Right atrium auricular region (tissue), 2 donors: ENCODE data around the gene TRIO. TPM values are rescaled to one million over a fixed set of nuclear protein-coding genes. Genes with fewer than 3 reads are reported as not detected.

Experiments used
- DNase-seq: peaks from one replicate; pipeline ENCODE4 v3.0.0-alpha.2; 2019; ENCODE audit warnings: low spot score
- H3K27ac ChIP-seq, 2 donors: fragments of 200-600 bp; sonication (generic); 1 replicate in 1 of 2; 2 replicates in 1 of 2; pipeline ENCODE4 v1.5.1; 2016 to 2019
- H3K27me3 ChIP-seq, 2 donors: fragments of 200-600 bp; sonication (generic); one replicate each; pipeline versions ENCODE4 v1.5.1 to v1.6.0; 2017 to 2019
- H3K36me3 ChIP-seq: fragments of 200-600 bp; sonication (generic); one replicate; pipeline ENCODE4 v1.5.1; 2016
- H3K4me1 ChIP-seq, 2 donors: fragments of 200-600 bp; sonication (generic); one replicate each; pipeline versions ENCODE4 v1.5.1 to v1.6.0; 2017 to 2019
- H3K4me3 ChIP-seq, 2 donors: fragments of 200-600 bp; sonication (generic); 1 replicate in 1 of 2; 2 replicates in 1 of 2; pipeline ENCODE4 v1.5.1; 2017 to 2019; ENCODE audit warnings: mild to moderate bottlenecking in 1 of 2, moderate library complexity in 1 of 2
- H3K9me3 ChIP-seq, 2 donors: fragments of 200-600 bp; sonication (generic); one replicate each; pipeline ENCODE4 v1.5.1; 2019
- total RNA-seq, 2 donors: library from RNA; depleted of rRNA; stranded (reverse); fragments of >200 nt; gene quantifications; one replicate each; pipeline ENCODE4 v1.1.0, GENCODE V29; 2016
- TF ChIP-seq, protein P1 (sequence below), 2 donors: fragments of 200-600 bp; sonication (generic); IDR thresholded peaks; one replicate each; pipeline ENCODE4 v1.5.1; 2019; ENCODE audit warnings: antibody characterized with exemption in 2 of 2

Gene TRIO
- total RNA-seq, 2 donors from 2014 or later = 51.6 to 67.0 TPM

GRCh38 chr5:14197056-14197455 lies 53.9 kb downstream of the TRIO start:
- H3K4me1 ChIP-seq = peaks cover 0 to 28% of the 10 kb centered on the region in 2 donors
- TF ChIP-seq, protein P1, sequence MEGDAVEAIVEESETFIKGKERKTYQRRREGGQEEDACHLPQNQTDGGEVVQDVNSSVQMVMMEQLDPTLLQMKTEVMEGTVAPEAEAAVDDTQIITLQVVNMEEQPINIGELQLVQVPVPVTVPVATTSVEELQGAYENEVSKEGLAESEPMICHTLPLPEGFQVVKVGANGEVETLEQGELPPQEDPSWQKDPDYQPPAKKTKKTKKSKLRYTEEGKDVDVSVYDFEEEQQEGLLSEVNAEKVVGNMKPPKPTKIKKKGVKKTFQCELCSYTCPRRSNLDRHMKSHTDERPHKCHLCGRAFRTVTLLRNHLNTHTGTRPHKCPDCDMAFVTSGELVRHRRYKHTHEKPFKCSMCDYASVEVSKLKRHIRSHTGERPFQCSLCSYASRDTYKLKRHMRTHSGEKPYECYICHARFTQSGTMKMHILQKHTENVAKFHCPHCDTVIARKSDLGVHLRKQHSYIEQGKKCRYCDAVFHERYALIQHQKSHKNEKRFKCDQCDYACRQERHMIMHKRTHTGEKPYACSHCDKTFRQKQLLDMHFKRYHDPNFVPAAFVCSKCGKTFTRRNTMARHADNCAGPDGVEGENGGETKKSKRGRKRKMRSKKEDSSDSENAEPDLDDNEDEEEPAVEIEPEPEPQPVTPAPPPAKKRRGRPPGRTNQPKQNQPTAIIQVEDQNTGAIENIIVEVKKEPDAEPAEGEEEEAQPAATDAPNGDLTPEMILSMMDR (IDR thresholded peaks at IDR 0.05) = no peak
- H3K27me3 ChIP-seq = no peaks in the 10 kb centered on the region
- no peaks in the 10 kb centered on the region for H3K36me3 ChIP-seq
- H3K27ac ChIP-seq = no peak overlapping the region
- no peak for DNase-seq
- H3K4me3 ChIP-seq = no peak overlapping the region
- H3K9me3 ChIP-seq = no peaks in the 10 kb centered on the region

DNA sequence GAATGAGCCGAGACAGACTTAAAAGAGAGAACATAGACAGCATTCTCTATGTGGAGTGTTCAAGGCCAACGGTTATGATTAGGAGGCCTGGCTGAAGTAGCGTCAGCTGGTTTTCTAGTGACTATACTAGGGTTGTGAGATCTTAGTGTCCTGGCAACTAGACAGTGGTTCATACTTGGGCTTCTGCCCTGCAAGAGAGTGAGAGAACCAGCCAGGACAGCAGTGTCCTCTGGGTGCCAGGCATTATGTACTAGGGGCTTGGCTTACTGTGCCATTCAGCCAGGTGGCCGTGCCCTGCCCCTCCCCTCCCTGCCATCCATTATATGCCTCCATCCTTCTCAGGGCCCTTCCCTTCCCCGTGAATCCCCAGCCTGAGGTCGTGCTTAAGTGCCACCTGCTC lies 56.8 kb downstream of the TRIO start:
- peak overlapping the region; percentile 49 to 66 for H3K27ac ChIP-seq
- peaks cover 0 to 46% of the 10 kb centered on the region in 2 donors for H3K4me1 ChIP-seq
- no peak for DNase-seq
- no peaks in the 10 kb centered on the region for H3K9me3 ChIP-seq
- no peak overlapping the region for H3K4me3 ChIP-seq
- H3K27me3 ChIP-seq = no peaks in the 10 kb centered on the region
- no peaks in the 10 kb centered on the region for H3K36me3 ChIP-seq
- TF ChIP-seq, protein P1 (IDR thresholded peaks at IDR 0.05) = no peak

DNA sequence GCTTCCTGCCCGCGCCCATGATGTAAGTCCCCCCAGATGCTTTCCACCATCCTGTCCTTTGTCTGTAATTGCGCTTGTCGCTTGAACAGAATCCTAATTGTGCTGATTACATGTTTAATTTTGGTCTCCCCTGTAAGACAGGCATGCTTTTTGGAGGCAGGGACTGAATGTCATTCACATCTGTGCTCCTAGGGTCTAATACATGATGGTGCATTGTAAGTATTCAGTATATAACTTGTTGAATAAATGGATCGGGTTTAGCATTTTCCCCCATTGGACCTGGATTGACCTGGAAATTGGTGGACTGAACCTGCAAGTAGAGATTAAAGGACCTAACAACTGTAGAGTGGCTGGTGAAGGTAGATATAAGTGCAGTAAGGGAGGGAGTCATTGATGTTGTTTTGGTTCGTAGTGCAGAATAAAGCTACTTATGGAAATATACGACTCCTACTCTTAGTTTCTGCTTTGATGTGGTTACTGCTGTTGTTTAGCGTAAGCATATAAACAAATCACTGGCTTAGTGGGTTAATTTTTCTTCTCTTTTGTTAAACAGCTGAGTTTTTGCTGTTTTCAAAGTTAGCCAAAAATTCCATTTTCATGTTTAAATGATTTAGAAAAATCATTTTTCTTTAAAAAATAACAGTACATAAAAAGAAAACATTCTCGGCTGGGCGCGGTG lies 57.3 kb downstream of the TRIO start:
- no peak overlapping the region for H3K4me3 ChIP-seq
- H3K27me3 ChIP-seq = no peaks in the 10 kb centered on the region
- TF ChIP-seq, protein P1 (IDR thresholded peaks at IDR 0.05) = no peak
- no peaks in the 10 kb centered on the region for H3K9me3 ChIP-seq
- H3K36me3 ChIP-seq = no peaks in the 10 kb centered on the region
- peaks cover 0 to 51% of the 10 kb centered on the region in 2 donors for H3K4me1 ChIP-seq
- H3K27ac ChIP-seq = peak overlapping the region; percentile 7 to 49
- DNase-seq = no peak

DNA sequence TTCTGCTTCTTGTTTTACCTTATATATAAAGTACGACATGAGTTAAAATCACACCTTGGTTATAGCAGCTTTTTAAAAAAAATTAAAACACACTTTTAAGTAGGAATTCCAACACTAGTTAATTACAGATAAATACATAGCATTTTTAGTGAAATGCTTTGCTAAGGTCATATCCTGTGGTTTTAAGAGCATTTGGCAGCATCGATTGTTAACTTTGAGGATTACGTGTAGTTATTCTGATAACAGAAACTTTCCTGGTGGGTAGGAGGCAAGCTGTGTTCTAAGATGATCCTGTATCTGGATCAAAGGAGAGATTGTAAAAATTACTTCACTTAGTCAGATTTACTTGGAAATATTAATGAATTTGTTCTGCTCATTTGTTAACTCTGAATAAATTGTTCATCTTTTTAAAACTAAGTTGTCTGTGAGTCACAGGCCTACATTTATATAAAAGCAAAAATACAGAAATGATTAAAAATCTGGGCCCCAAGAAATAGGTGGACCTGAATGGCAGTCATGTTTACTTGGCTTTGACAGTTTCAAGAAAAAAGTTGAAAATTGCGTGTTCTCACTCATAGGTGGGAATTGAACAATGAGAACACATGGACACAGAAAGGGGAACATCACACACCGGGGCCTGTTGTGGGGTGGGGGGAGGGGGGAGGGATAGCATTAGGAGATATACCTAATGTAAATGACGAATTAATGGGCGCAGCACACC lies 58.3 kb downstream of the TRIO start:
- H3K36me3 ChIP-seq = no peaks in the 10 kb centered on the region
- DNase-seq = no peak
- TF ChIP-seq, protein P1 (IDR thresholded peaks at IDR 0.05) = no peak
- peaks cover 0 to 54% of the 10 kb centered on the region in 2 donors for H3K4me1 ChIP-seq
- no peaks in the 10 kb centered on the region for H3K27me3 ChIP-seq
- H3K9me3 ChIP-seq = no peaks in the 10 kb centered on the region
- H3K27ac ChIP-seq = no peak overlapping the region
- H3K4me3 ChIP-seq = no peak overlapping the region

- Histone ChIP-seq H3K9me3 (no peaks in the 10 kb centered on the region), H3K4me3 (no peak overlapping the region), H3K4me1 (peaks cover 0 to 45% of the 10 kb centered on the region in 2 donors), H3K27me3 (no peaks in the 10 kb centered on the region), H3K27ac (peak overlapping the region in 1 of 2 donors; percentile 25), H3K36me3 (no peaks in the 10 kb centered on the region)
- no peak for DNase-seq
- TF ChIP-seq, protein P1 (IDR thresholded peaks at IDR 0.05) = no peak
Observed at GRCh38 chr5:14202462-14202861, 59.3 kb downstream of the TRIO start.
